ENCODE results near the gene HTR3C.

The HTR3C gene

GRCh38 chr3:184092199-184092598, 39.4 kb downstream of the HTR3C start:
- no peak overlapping the region for H3K4me3 Mint-ChIP-seq
- TF ChIP-seq CTCF (IDR thresholded peaks at IDR 0.05; ENCODE audit: unreplicated experiment in 3 of 3) = no peak
- H3K27ac Mint-ChIP-seq = no peak overlapping the region
- H3K4me1 Mint-ChIP-seq = no peaks in the 10 kb centered on the region
- H3K9me3 Mint-ChIP-seq = peaks cover 16% of the 10 kb centered on the region
- peaks cover 3% of the 10 kb centered on the region for H3K27me3 Mint-ChIP-seq (ENCODE audit: low read depth)
- H3K36me3 Mint-ChIP-seq (ENCODE audit: low read depth) = no peaks in the 10 kb centered on the region

- Mint-ChIP-seq H3K9me3 (peaks cover 13% of the 10 kb centered on the region), H3K27me3 (ENCODE audit: low read depth) (peaks cover 10% of the 10 kb centered on the region), H3K4me3 (no peak within 1 kb of the TSS), H3K4me1 (peaks cover 14% of the 10 kb centered on the region), H3K27ac (no peak within 1 kb of the TSS), H3K36me3 (ENCODE audit: low read depth) (no peaks in the 10 kb centered on the region)
- TF ChIP-seq CTCF (IDR thresholded peaks at IDR 0.05; ENCODE audit: unreplicated experiment in 3 of 3) = no peak
Measured at GRCh38 chr3:184096811-184097383, 44.0 kb downstream of the HTR3C start, which contains the start of gene HTR3E. TSS of gene HTR3E (plus strand) at chr3:184097064. CDS start at chr3:184097530, 466 bp downstream.

- Mint-ChIP-seq H3K4me3 (no peak overlapping the region), H3K27me3 (ENCODE audit: low read depth) (peaks cover 13% of the 10 kb centered on the region), H3K4me1 (peaks cover 14% of the 10 kb centered on the region), H3K36me3 (ENCODE audit: low read depth) (no peaks in the 10 kb centered on the region), H3K27ac (no peak overlapping the region), H3K9me3 (peaks cover 7% of the 10 kb centered on the region)
- no peak for TF ChIP-seq CTCF (IDR thresholded peaks at IDR 0.05; ENCODE audit: unreplicated experiment in 3 of 3)
Measured at GRCh38 chr3:184097556-184097955, 44.7 kb downstream of the HTR3C start.

- Mint-ChIP-seq H3K27me3 (ENCODE audit: low read depth) (peaks cover 10% of the 10 kb centered on the region), H3K9me3 (peaks cover 3% of the 10 kb centered on the region), H3K4me3 (no peak overlapping the region), H3K4me1 (peaks cover 14% of the 10 kb centered on the region), H3K36me3 (ENCODE audit: low read depth) (no peaks in the 10 kb centered on the region), H3K27ac (peak overlapping the region in 1 of 3 experiments; percentile 6)
- no peak for TF ChIP-seq CTCF (IDR thresholded peaks at IDR 0.05; ENCODE audit: unreplicated experiment in 3 of 3)
Measured at GRCh38 chr3:184099806-184100686, 47.2 kb downstream of the HTR3C start.

Measured in nephron (organoid).